Measurements from ENCODE around the gene SLC18A3.

SLC18A3 gene

DNA sequence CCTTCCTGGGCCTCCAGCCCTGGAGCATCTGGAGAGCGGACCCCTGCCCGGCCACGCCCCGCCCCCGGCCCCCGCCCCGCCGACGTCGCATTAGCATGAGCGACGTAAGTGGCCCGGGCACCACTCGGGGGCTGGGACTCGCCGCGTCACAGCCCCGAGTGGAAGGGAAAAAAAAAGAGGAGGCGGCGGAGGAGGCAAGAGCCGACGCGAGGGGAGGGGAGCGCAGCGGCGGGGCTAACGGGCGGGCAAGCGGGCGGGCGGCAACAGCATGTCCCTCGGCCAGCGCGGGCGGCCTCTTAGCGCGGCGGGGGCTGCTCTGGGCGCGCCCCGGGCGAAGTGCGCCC, at the start of gene SLC18A3:
SLC18A3 (plus strand) TSS at position 197 of the 344 bp plus-strand sequence. CDS start 431 bp downstream, outside the sequence.
- DNase-seq (ENCODE audit: insufficient read length, low spot score) (no peak), FAIRE-seq (no peak)
- no peak for TF ChIP-seq POLR2A (IDR thresholded peaks at IDR 0.05; ENCODE audit: low read depth, low read length)

DNA sequence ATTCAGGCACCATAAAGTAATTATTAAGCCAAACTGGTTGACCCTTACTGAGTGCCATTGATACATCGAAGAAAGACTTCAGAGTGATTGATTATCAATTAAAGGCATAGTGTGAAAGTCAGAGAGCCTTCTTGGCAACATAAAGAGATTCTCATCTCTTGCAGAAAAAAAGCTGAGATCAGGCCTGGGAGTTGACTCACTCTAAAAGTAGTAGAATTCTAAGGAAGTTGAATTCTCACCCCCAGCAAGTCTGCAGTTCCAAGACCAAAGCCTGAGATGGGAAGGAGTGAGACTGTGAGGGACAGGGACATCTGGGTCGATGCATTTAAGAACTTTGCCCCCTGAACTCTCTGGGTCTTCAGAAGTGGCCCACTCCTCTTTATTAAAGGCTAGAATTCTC, 49.6 kb upstream of the SLC18A3 start:
- DNase-seq (ENCODE audit: insufficient read length, low spot score) (no peak), FAIRE-seq (no peak)
- TF ChIP-seq POLR2A (IDR thresholded peaks at IDR 0.05; ENCODE audit: low read depth, low read length): no peak

DNA sequence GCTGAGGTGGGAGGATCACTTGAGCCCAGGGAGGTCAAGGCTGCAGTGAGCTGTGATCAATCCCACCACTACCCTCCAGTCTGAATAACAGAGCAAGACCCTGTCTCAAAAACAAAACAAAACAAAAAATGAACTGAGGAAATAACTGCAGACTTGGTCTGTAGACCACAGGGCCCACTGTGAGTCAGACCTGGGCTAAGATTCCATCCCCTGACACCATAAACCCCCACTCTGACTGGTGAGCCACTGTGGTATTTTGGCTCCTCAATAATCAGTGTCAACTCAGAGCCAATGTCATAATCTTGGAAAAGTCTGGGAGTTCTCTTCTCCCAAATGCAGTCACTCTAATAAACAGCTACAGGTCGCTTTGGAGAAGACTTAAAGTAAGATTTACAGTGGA, 47.2 kb upstream of the SLC18A3 start:
- FAIRE-seq: no peak
- DNase-seq (ENCODE audit: insufficient read length, low spot score): no peak
- TF ChIP-seq POLR2A (IDR thresholded peaks at IDR 0.05; ENCODE audit: low read depth, low read length): no peak

DNA sequence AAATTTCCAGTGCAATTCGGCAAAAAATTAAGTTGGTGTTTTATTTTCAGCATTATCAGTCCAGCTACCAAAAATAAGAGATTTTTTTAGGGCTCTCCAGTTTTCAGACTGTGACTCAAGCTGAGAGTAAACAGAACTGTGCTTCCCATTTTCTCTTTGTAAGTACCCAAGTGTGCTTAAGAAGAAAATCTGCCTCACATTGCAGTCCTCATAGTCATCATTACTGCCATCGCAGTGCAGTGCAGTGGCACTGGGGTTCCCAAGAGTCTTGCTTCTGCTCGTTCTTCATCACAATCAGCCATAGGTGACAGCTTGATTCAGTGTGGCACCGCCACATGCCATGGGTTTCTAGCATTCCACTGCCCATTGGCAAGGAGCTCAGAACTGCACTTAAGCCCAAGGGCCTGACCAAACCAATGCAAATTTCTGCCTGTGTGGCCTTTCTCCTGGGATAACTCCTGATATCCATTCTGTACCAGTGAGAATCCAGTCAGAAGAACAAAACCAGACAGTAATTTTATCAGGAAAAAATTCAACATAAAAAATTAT, 45.6 kb upstream of the SLC18A3 start:
- DNase-seq (ENCODE audit: insufficient read length, low spot score) (no peak), FAIRE-seq (no peak)
- TF ChIP-seq POLR2A (IDR thresholded peaks at IDR 0.05; ENCODE audit: low read depth, low read length): no peak

DNA sequence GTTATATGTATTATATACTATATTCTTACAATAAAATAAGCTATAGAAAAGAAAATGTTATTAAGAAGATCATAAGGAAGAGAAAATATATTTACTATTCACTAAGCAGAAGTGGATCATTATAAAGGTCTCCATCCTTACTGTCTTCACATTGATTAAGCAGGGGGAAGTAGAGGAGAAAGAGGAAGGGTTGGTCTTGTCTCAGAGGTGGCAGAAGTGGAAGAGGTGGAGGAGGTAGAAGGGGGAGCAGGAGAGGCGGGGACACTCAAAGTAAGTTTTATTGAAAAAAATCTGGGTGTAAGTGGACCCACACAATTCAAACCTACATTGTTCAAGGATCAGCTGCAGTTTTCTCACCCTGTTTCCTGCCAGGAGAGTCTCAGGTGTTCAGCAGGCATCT, 42.3 kb upstream of the SLC18A3 start:
- FAIRE-seq (no peak), DNase-seq (ENCODE audit: insufficient read length, low spot score) (no peak)
- TF ChIP-seq POLR2A (IDR thresholded peaks at IDR 0.05; ENCODE audit: low read depth, low read length): no peak

DNA sequence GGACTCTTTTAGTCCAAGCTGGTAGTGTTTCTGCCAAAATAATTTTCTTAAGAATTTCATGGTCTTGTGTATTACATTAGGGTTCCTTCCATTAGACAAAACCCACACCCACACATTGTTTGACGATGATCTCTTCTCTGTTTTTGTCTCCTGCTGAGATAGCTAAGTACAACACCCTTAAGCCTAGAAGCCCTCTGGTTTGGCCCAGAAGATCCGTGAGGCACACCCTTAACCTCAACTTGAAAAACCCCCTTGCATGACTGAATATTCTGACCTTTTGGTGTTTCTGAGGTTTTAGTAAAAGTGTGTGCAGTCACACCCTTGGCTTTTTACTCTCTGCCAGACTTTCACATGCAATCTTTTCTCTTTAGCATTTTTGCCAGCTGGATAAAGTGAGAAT, 41.9 kb upstream of the SLC18A3 start:
- DNase-seq (ENCODE audit: insufficient read length, low spot score): no peak
- TF ChIP-seq POLR2A (IDR thresholded peaks at IDR 0.05; ENCODE audit: low read depth, low read length): no peak
- no peak for FAIRE-seq

DNA sequence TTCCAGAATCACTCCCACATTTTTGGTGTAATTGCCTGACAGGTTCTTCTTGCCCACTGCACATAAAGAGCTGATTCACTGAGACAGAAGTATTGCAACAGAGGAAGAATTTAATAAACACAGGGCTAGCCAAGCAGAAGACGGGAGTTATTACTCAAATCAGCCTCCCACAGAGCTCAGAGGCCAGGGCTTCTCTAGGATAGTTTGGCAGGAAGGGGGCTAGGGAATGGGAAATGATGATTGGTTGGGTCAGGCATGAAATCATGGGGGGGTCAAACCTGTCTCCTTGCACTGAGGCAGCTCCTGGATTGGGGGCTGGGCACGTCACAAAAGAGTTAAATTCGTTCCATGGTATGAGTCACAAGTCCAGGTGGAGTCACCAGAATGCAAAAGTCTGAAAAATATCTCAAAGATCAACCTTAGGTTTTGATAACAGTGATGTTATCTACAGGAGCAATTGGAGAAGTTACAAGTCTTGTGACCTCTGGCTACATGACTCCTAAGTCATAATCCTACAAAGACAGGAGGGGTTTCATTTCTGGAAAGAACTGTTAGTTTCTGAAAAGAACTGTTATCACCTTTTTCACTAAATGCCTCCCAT, 41.0 kb upstream of the SLC18A3 start:
- TF ChIP-seq POLR2A (IDR thresholded peaks at IDR 0.05; ENCODE audit: low read depth, low read length): no peak
- DNase-seq (ENCODE audit: insufficient read length, low spot score) (no peak), FAIRE-seq (no peak)

DNA sequence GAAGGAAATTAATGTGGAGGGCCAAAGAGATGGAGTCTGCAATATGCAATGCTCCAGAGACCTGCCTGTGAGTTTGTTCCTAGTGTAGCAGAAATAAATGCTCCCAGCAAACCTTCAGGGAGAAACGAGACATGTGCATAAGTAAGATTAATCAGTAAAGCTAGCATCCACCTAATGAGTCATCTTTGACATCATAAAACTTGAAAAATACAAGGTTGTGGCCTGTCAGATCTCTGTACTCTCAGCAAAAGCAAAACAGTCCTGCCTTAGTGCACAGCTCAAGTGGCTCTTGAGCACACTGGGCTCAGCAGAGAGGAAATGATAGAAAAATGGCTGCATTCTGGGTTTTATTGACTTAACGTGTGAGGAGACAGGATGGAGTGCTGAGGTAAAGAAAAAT, 38.7 kb upstream of the SLC18A3 start:
- DNase-seq (ENCODE audit: insufficient read length, low spot score) (no peak), FAIRE-seq (no peak)
- TF ChIP-seq POLR2A (IDR thresholded peaks at IDR 0.05; ENCODE audit: low read depth, low read length): no peak

DNA sequence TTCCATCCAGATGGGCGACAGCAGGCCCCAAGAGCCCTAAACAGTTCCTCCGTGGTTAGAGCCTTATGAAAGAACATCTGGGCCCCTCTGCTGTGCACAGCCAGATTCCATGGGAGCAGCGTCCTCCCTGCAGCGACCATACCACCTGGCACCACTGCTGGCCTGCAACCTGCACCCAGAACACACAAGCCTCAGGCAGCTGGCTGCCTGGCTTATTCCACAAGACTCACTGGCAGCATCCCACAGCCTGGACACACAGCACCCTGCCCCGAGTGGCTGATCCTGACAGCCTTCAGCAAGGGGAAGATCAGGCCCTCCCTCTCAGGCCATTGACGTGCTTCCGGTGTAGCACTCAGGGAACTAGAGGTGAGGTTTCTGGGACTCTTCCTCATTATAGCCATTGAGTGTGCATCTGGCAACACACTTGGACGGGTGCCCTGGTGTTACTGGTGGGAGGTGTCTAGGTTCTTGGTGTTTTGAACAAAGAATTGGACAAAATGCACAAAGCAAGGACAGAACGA, 37.5 kb upstream of the SLC18A3 start:
- DNase-seq (ENCODE audit: insufficient read length, low spot score) (no peak), FAIRE-seq (no peak)
- no peak for TF ChIP-seq POLR2A (IDR thresholded peaks at IDR 0.05; ENCODE audit: low read depth, low read length)

DNA sequence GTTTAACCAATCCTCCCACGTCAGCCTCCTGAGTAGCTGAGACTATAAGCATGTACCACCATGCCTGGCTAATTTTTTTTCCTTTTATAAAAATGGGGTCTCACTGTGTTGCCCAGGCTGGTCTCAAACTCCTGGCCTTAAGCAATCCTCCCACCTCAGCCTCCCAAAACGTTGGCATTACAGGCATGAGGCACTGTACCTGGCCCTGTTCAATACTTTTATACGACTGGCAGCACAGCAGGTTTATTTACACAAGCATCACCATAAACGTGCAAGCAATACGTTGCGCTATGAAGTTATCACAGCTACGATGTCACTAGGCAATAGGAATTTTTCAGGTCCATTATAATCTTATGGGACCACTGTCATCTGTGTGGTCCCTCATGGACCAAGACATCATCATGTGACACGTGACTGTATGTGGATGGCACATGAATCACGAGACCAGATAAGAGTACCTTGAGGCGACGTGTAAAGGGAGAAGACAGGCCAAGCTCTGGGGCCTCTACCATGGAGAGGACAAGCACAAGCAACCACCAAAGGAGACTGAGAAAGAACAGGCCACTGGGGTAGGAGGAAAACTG, 34.5 kb upstream of the SLC18A3 start:
- no peak for TF ChIP-seq POLR2A (IDR thresholded peaks at IDR 0.05; ENCODE audit: low read depth, low read length)
- FAIRE-seq (no peak), DNase-seq (ENCODE audit: insufficient read length, low spot score) (no peak)

DNA sequence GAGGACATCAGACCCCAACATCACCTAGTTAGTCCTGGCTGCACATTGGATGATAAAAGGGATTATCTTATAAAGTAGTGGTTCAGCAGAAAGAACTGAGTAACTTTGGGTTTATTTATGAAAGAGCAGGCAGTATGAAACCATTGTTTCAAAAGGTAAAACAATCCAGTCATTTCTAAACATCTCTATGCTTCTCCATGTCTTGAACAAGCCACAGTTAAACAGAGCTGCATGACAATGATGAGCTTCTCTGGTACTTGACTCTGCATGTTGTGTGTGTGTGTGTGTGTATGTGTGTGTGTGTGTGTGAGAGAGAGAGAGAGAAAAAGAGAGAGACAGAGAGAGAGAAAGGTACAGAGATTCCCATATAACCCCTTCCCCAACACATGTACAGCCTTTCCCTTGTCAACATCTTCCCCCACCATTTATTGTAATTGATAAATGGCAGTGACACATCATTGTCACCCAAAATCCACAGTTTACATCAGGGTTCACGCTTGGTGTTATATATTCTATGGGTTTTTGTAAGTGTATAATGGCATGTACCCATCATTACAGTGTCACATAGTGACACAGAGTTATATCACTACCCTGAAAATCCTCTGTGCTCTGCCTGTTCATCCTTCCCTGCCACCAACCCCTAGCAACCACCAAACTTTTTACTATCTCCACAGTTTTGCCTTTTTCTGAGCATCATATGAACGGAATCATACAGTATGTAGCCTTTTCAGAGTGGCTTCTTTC, 32.8 kb upstream of the SLC18A3 start:
- no peak for TF ChIP-seq POLR2A (IDR thresholded peaks at IDR 0.05; ENCODE audit: low read depth, low read length)
- DNase-seq (ENCODE audit: insufficient read length, low spot score) (no peak), FAIRE-seq (no peak)

DNA sequence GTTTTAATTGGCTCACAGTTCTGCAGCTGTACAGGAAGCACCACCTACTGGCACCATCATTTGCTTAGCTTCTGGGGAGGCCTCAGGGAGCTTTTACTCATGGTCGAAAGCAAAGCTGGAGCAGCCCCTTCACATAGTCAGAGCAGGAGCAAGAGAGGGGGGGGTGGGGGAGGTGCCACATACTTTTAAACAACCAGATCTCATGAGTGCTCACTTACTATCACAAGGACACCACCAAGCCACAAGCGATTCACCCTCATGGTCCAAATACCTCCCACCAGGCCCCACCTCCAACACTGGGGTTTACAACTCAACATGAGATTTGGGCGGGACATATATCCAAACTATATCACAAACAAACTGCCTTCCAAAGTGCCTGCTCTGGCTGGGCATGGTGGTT, 31.7 kb upstream of the SLC18A3 start:
- no peak for TF ChIP-seq POLR2A (IDR thresholded peaks at IDR 0.05; ENCODE audit: low read depth, low read length)
- FAIRE-seq (no peak), DNase-seq (ENCODE audit: insufficient read length, low spot score) (no peak)

DNA sequence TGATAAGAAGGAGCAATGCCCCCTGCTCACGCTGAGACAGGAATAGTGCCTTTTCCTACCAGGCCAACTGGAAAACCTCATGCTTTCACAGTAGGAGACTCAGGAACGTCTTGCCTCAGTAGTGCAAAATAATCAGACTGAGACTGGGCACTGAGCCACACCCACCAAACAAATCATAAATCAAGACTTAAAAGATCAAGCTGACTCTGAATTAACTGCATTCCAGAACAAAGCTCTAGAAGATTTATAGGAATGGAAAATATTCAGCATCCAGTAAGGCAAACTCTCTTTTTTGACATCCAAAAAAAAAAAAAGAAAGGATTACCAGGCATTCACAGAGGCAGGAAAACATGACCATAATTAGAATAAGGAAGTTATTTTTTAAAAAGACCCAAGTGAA, 30.5 kb upstream of the SLC18A3 start:
- TF ChIP-seq POLR2A (IDR thresholded peaks at IDR 0.05; ENCODE audit: low read depth, low read length): no peak
- FAIRE-seq (no peak), DNase-seq (ENCODE audit: insufficient read length, low spot score) (no peak)

DNA sequence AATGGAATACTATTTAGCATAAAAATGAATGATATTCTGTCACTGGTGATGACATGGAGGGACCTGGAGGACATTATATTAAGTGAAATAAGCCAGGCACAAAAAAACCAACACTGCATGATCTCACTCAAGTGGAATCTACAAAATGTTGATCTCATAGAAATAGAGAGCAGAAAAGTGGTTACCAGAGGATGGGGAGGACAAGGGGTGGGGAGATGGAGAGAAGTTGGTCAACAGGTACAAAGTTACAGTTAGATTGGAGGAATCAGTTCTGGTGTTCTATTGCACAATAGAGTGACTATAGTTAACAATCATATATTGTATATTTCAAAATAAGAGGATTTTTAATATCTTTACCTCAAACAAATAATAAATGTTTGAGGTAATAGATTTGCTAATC, 24.7 kb upstream of the SLC18A3 start:
- FAIRE-seq: peak; percentile 82
- no peak for TF ChIP-seq POLR2A (IDR thresholded peaks at IDR 0.05; ENCODE audit: low read depth, low read length)
- DNase-seq (ENCODE audit: insufficient read length, low spot score): no peak

DNA sequence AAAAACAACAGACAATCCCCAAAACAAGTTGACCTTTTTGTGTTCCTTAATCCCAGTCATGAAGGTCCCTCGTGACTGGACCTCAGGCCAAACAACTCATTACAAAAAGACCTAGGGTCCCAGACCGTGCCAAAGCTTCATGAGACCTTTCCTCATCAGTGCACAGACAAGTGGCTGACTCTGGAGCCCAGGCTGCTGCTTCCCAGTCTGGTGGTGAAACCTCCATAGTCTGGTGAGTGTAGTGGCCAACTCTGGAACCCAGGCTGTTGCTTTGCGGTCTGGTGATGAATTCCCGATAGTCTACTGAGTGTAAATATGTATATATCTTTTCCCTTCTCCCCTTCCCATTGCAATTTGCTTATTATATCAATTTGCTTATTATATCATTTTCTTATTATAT, 22.1 kb upstream of the SLC18A3 start:
- DNase-seq (ENCODE audit: insufficient read length, low spot score): no peak
- no peak for TF ChIP-seq POLR2A (IDR thresholded peaks at IDR 0.05; ENCODE audit: low read depth, low read length)
- FAIRE-seq: no peak

All from H54 (cell line).